ENCODE data around the gene DSG4. TPM values are rescaled to one million over a fixed set of nuclear protein-coding genes. Genes with fewer than 3 reads are reported as not detected.

Gene DSG4
- total RNA-seq, 4 donors from 2014 or later = 0.22 to 4.5 (median 0.81) TPM

DNA sequence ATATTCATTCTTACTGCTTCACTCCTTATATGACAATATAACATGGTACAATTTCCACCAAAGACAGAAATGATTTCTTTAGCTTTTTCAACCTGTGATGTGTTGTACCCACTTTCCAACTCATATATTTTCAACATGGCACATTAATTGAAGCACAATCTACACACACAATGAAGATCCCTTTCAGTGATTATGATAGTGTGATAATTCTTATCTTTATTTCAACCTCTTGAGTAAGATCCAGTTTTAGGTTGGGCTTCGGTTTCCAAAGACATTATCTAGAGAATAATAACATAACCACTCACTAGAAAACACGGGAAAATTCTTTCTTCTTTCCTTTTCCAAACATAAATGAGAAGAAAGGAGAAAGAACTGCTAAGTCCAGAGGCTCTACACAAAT is 67.6 kb downstream of the DSG4 start:
- DNase-seq (ENCODE audit: low spot score in 2 of 2) = no peak
- intact Hi-C loops (cut with DNase I; ENCODE audit: low total_unique reads) = no loop called here
- 72 to 75% methylated on average over 2 of the region's 2 CpGs for WGBS, 2 donors
- H3K4me3 ChIP-seq (ENCODE audit: low read depth, poor library complexity, severe bottlenecking) = no peak overlapping the region
- TF ChIP-seq POLR2A (IDR thresholded peaks at IDR 0.05) = no peak
- TF ChIP-seq, protein P1, sequence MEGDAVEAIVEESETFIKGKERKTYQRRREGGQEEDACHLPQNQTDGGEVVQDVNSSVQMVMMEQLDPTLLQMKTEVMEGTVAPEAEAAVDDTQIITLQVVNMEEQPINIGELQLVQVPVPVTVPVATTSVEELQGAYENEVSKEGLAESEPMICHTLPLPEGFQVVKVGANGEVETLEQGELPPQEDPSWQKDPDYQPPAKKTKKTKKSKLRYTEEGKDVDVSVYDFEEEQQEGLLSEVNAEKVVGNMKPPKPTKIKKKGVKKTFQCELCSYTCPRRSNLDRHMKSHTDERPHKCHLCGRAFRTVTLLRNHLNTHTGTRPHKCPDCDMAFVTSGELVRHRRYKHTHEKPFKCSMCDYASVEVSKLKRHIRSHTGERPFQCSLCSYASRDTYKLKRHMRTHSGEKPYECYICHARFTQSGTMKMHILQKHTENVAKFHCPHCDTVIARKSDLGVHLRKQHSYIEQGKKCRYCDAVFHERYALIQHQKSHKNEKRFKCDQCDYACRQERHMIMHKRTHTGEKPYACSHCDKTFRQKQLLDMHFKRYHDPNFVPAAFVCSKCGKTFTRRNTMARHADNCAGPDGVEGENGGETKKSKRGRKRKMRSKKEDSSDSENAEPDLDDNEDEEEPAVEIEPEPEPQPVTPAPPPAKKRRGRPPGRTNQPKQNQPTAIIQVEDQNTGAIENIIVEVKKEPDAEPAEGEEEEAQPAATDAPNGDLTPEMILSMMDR (IDR thresholded peaks at IDR 0.05) = no peak

GRCh38 chr18:31445908-31446307 is 69.3 kb downstream of the DSG4 start:
- intact Hi-C loops (cut with DNase I; ENCODE audit: low total_unique reads) = no loop called here
- TF ChIP-seq, protein P1 (IDR thresholded peaks at IDR 0.05) = no peak
- TF ChIP-seq POLR2A (IDR thresholded peaks at IDR 0.05) = no peak
- DNase-seq (ENCODE audit: low spot score in 2 of 2) = no peak
- no peak overlapping the region for H3K4me3 ChIP-seq (ENCODE audit: low read depth, poor library complexity, severe bottlenecking)

DNA sequence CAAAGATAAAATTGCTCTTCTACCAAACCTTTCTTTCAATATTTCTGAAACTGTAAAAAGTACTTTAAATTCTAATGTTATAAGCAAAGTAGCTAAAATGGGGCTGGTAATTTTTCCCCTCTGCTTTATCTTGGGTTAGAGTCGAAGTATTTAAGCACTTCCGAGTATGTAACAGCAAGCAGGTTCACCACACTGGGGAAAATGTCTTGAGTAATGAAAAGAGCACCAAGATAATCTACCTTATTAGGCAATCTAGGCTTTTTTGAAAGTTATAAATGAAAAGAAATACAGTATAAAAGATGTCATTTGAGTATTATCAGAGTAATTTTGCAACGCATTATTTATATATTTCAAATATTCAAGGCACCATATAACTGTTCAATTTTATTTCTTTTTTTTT is 70.3 kb downstream of the DSG4 start:
- intact Hi-C loops (cut with DNase I; ENCODE audit: low total_unique reads) = no loop called here
- 73 to 78% methylated on average over 3 of the region's 3 CpGs for WGBS, 2 donors
- no peak for DNase-seq (ENCODE audit: low spot score in 2 of 2)
- TF ChIP-seq, protein P1 (IDR thresholded peaks at IDR 0.05) = no peak
- no peak for TF ChIP-seq POLR2A (IDR thresholded peaks at IDR 0.05)
- H3K4me3 ChIP-seq (ENCODE audit: low read depth, poor library complexity, severe bottlenecking) = no peak overlapping the region

GRCh38 chr18:31447530-31448191 is 71.1 kb downstream of the DSG4 start, which contains the start of gene DSG3:
Gene DSG3 (plus strand): TSS chr18:31447741. CDS start chr18:31447878, 137 bp downstream.
- intact Hi-C loops (cut with DNase I; ENCODE audit: low total_unique reads) = no loop called here
- 25 to 45% methylated on average over 9 of the region's 9 CpGs for WGBS, 2 donors
- peak in 1 of 2 donors; percentile 62 for DNase-seq (ENCODE audit: low spot score in 2 of 2)
- no peak within 1 kb of the TSS for H3K4me3 ChIP-seq (ENCODE audit: low read depth, poor library complexity, severe bottlenecking)
- TF ChIP-seq, protein P1 (IDR thresholded peaks at IDR 0.05) = no peak
- no peak for TF ChIP-seq POLR2A (IDR thresholded peaks at IDR 0.05)

GRCh38 chr18:31450409-31450808 is 73.8 kb downstream of the DSG4 start:
- no peak overlapping the region for H3K4me3 ChIP-seq (ENCODE audit: low read depth, poor library complexity, severe bottlenecking)
- no peak for DNase-seq (ENCODE audit: low spot score in 2 of 2)
- TF ChIP-seq, protein P1 (IDR thresholded peaks at IDR 0.05) = no peak
- no peak for TF ChIP-seq POLR2A (IDR thresholded peaks at IDR 0.05)
- intact Hi-C loops (cut with DNase I; ENCODE audit: low total_unique reads) = no loop called here

DNA sequence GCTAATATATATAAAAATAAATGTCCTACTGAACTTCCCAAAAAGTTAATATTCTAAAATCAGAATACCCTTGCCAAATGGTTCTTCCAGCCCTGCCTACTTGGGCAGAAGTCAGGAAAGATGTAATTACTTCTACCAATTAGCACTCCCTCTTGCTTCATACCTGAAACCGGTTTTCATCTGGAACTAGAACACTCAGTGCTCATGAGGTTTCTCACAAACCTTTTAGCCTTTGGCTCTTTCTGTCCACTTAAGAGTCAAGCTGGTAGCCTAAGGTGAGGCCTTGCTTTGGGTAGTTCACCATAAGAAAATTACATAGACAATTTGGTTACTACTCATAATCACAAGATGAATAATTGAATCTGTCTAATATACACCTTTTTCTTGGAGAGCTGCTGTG is 75.0 kb downstream of the DSG4 start:
- 50 to 52% methylated on average over 1 of the region's 1 CpG for WGBS, 2 donors

More for the DNA sequence above, 75.0 kb downstream of the DSG4 start:
- no peak overlapping the region for H3K4me3 ChIP-seq (ENCODE audit: low read depth, poor library complexity, severe bottlenecking)
- TF ChIP-seq POLR2A (IDR thresholded peaks at IDR 0.05) = no peak
- intact Hi-C loops (cut with DNase I; ENCODE audit: low total_unique reads) = no loop called here
- no peak for DNase-seq (ENCODE audit: low spot score in 2 of 2)

Measured in lower leg skin (tissue), 4 donors.